ENCODE measurements around the gene LSAMP. TPM values are rescaled to one million over a fixed set of nuclear protein-coding genes. Genes with fewer than 3 reads are reported as not detected.

Gene LSAMP
- total and polyA plus RNA-seq, 2 of the 13 experiments (the other 11 are each of a cell fraction or from before 2014, with no cell fraction given), result not detected

- TF ChIP-seq PCBP2 (optimal IDR thresholded peaks at IDR 0.05; ENCODE audit: low read depth, low read length, poor library complexity, severe bottlenecking) (no peak), ZSCAN20 (CRISPR knock-in tag; IDR thresholded peaks at IDR 0.05; ENCODE audit: borderline replicate concordance) (no peak), BCL6 (CRISPR knock-in tag; IDR thresholded peaks at IDR 0.05) (no peak), MIER3 (CRISPR knock-in tag; IDR thresholded peaks at IDR 0.05; ENCODE audit: borderline replicate concordance) (peak; percentile 18; the same call in 1 of the 2 replicates), HNF1B (CRISPR knock-in tag; IDR thresholded peaks at IDR 0.05) (no peak), ZNF335 (CRISPR knock-in tag; IDR thresholded peaks at IDR 0.05) (no peak), PBX3 (CRISPR knock-in tag; IDR thresholded peaks at IDR 0.05; ENCODE audit: borderline replicate concordance) (no peak), ZNF407 (CRISPR knock-in tag; IDR thresholded peaks at IDR 0.05; ENCODE audit: not compliant biosample characterization) (no peak), NR2C2 (CRISPR knock-in tag; IDR thresholded peaks at IDR 0.05; ENCODE audit: borderline replicate concordance) (no peak), NR2F6 (IDR thresholded peaks at IDR 0.05) (peak; percentile 29; the same call in 1 of the 2 replicates), NR2F6 (CRISPR knock-in tag; IDR thresholded peaks at IDR 0.05) (0 out of 2 replicates have a peak, but pooled peaks have one; percentile 17), SOX5 (CRISPR knock-in tag; IDR thresholded peaks at IDR 0.05; ENCODE audit: borderline replicate concordance) (0 out of 2 replicates have a peak, but pooled peaks have one; percentile 39), SIX4 (CRISPR knock-in tag; IDR thresholded peaks at IDR 0.05) (no peak), TFAP4 (IDR thresholded peaks at IDR 0.05; ENCODE audit: borderline replicate concordance, low read depth) (peak; percentile 93), MAFK (conservative IDR thresholded peaks at IDR 0.05 in 1 of 2, IDR thresholded peaks at IDR 0.05 in 1 of 2; ENCODE audit: low read length in 2 of 2) (peak in 1 of 2 experiments; percentile 42; a peak in 3 of 4 replicates), CEBPB (IDR thresholded peaks at IDR 0.05; ENCODE audit: borderline replicate concordance, low read depth, low read length) (no peak), GZF1 (CRISPR knock-in tag; IDR thresholded peaks at IDR 0.05) (no peak), ZNF792 (CRISPR knock-in tag; IDR thresholded peaks at IDR 0.05) (no peak), MAFF (IDR thresholded peaks at IDR 0.05; ENCODE audit: low read depth, low read length) (peak; percentile 59), ZMYM4 (CRISPR knock-in tag; IDR thresholded peaks at IDR 0.05) (peak; percentile 41; the same call in 1 of the 2 replicates)
These were observed 622.7 kb downstream of the LSAMP start (continued) for GRCh38 chr3:115822579-115822978.

Measured in HepG2 (cell line).